Gastrocnemius medialis (tissue), 4 donors: Measurements from ENCODE around the gene TNFAIP3.

ENCODE experiments used
- POLR2A ChIP-seq, 2 donors: fragments of 450-650 bp; IDR thresholded peaks; one replicate each; pipeline ENCODE4 v1.6.1; 2017; ENCODE audit warnings: antibody characterized with exemption in 2 of 2, mild to moderate bottlenecking in 2 of 2, moderate library complexity in 2 of 2
- TF ChIP-seq, protein P1 (sequence below), 5 experiments: fragments of 450-650 bp in 3 of 5; fragments of 200-600 bp in 2 of 5; sonication (generic) in 2 of 5; IDR thresholded peaks in 4 of 5; conservative IDR thresholded peaks in 1 of 5; 1 replicate in 4 of 5; 2 replicates in 1 of 5; pipeline ENCODE4 v1.5.1; 2016 to 2019; ENCODE audit warnings: antibody characterized with exemption in 5 of 5, mild to moderate bottlenecking in 3 of 5, moderate library complexity in 3 of 5

DNA sequence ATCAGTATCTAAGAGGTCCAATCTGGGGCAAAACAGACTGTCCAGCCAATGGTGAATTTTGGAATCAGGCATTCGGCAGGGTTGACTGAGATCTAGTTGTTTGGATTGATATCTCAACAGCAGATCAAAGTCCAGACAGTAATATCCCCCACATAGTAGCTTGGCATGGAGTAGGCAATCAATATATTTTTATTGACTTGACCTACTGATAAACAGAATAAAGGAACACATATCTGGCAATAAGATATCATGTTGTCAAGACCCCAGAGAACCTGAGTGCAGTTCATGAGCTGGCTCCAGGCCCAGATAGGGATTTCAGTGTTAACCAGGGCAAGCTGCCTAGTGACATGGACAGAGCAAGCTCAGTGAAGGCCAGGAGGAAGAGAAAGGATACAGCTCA is 34.4 kb downstream of the TNFAIP3 start:
- TF ChIP-seq, protein P1, sequence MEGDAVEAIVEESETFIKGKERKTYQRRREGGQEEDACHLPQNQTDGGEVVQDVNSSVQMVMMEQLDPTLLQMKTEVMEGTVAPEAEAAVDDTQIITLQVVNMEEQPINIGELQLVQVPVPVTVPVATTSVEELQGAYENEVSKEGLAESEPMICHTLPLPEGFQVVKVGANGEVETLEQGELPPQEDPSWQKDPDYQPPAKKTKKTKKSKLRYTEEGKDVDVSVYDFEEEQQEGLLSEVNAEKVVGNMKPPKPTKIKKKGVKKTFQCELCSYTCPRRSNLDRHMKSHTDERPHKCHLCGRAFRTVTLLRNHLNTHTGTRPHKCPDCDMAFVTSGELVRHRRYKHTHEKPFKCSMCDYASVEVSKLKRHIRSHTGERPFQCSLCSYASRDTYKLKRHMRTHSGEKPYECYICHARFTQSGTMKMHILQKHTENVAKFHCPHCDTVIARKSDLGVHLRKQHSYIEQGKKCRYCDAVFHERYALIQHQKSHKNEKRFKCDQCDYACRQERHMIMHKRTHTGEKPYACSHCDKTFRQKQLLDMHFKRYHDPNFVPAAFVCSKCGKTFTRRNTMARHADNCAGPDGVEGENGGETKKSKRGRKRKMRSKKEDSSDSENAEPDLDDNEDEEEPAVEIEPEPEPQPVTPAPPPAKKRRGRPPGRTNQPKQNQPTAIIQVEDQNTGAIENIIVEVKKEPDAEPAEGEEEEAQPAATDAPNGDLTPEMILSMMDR (IDR thresholded peaks at IDR 0.05 in 4 of 5, conservative IDR thresholded peaks at IDR 0.05 in 1 of 5), result no peak
- no peak for TF ChIP-seq POLR2A (IDR thresholded peaks at IDR 0.05)
